HG03280 (cell line): Measurements from ENCODE around the gene ANKLE2.
"Not testable (repeated sequence)": the region's sequence is repeated elsewhere in the genome, so short reads cannot be mapped to it uniquely, and the experiment has no call there.

ENCODE experiments used
- ATAC-seq: cut with Tn5 transposase; IDR thresholded peaks from one replicate; pipeline ENCODE4 v1.9.1; 2021; ENCODE audit warnings: mild to moderate bottlenecking, moderate library complexity; ENCODE audit not compliant: unreplicated experiment

ANKLE2 gene

DNA sequence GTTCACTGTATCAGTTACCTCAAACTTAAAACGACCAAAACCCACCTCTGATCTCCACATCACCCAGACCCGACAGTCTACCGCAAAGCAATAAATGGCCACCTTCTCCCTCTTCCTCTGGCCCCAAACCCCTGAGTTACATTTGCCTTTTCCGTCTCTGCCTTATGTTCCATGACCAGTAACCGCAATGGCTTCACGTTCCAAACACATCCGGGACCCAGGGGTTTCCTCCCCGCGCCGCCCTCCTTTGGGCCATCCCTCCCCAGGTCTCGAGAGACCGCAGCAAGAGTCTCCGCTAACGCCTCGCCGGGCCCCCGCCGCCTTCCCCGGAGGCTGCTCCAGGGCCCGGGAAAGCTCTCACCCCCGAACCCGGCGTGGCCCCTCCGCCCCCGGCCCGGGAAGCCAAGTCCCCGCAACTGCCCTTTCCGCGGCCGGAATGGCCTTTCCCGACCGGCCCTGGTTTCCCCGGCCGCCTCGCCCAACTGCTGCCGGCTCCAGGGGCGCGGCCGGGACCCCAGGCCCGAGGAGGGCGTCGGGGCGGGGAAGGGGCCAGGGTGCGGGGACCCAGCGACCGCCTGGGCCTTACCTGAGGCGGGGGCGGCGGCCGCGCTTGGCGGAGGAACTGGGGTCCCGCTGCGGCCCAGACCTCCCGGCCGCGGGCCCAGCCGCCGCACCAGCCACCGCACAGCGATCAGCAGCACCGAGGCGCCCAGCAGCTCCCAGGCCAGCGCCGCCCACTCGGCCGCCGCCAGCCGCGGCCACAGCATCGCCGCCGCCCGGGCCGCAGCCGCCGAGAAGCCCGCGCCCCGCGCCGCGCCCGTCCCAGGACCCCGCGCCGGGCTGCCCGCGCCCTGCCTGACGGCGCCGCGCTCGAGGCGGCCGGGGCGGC, at the start of gene ANKLE2:
TSS of gene ANKLE2 (minus strand) at position 801 of the 889 bp plus-strand sequence. CDS start at position 767, 34 bp downstream.
- ATAC-seq: peak; percentile 41

DNA sequence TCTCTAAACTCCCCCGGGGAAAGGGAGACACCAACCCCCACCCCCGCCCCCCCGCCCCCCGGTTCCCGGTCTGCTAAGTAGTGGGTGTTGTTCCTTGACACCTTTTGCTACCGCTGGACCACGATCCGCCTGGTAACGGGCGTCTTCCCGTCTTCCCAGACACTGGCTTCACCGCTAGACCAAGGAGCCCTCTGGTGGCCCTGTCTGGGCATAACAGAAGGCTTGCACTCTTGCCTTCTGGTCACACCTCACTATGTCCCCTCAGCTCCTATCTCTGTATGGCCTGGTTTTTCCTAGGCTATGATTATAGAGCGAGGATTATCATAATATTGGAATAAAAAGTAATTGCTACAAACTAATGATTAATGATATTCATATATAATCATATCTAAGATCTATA, 47.8 kb upstream of the ANKLE2 start:
- not testable (repeated sequence) for ATAC-seq

DNA sequence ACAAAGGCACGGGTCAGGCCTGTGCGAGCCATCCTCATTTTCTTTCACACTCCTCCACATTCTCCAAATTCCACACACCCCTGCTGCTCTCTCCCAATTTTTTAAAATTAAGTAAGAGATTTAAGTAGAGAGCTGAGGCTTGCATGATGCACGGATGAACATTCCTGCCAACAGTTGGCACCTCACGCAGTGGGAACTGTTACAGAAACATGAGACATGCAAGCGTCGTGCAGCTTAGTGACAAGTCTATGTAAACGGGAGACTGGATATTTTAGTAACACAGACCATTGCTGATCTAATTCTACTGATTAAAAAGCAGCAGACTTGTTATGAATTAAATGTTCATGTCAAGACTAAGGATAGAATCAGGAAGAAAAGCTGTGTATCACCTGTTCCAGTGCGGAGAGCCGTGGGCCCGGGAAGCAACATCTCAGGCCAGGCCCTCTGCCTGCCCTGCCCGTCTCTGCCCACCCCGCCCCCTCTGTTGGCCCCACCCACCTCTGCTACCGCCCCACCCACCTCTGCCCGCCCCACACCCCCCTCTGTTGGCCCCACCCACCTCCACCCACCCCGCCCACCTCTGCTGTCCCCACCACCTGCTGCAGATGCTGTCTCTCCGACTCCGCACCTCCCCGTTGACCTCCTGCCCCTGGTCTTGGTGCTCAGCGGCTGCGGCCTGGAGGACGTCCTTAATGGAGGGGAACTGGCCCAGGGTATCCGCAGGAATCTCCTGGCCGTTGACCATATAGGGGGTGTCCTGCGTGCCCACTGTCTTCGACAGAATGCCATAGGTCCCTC, 45.9 kb upstream of the ANKLE2 start:
- ATAC-seq: no peak

DNA sequence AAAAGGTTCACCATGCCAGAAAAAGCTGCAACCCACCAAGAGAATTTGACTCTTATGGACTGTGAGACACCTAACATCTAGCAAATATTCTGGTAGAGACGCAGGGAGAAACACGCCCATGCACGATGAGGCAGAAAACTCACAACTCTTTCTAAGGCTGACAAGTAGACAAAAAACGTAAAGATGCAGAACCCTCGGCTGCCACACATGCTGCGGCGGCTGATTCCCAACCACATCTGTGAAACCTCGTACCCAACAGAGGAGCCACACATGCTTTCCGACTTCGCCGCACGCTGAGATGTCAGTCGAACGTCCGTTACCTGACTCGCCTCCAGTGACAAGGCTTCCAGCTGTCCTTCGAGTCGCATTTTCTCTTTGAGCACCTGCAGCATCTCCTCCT, 45.2 kb upstream of the ANKLE2 start:
- ATAC-seq: no peak

DNA sequence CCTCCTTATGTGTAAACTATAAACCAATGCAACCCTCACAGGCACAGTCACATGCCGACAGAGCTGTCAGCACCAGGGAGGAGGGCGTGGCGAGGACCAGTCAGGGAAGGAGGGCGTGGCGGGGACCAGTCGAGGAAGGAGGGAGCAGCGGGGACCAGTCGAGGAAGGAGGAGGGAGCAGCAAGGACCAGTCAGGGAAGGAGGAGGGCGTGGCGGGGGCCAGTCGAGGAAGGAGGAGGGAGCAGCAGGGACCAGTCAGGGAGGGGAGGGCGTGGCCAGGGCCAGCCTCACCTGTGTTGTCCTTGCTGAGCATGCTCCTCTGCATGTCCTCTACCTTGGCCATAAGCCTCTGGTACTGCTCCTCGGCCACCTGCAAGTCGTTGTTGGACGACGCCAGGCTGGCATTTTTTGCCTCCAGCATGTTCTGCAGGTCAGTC, 42.8 kb upstream of the ANKLE2 start:
- no peak for ATAC-seq

DNA sequence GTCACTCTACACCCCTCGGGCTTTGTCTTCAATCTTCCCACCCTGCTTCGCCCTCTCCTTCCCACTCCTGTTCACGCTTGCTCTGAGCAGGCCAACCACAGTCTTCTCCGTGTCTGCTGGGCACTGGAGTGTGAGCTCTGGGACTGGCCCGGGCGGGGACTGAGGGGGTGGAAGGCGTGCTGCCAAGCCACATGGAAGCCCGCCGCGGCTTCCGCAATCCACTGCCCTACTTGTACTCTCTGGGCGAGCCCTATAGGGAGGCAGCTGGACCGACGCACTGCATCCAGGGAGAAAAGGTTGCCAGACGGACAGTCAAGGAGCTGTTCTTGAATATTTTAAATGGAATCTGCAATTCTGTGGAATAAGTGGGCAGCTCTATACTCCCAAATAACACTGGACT, 42.3 kb upstream of the ANKLE2 start:
- no peak for ATAC-seq

DNA sequence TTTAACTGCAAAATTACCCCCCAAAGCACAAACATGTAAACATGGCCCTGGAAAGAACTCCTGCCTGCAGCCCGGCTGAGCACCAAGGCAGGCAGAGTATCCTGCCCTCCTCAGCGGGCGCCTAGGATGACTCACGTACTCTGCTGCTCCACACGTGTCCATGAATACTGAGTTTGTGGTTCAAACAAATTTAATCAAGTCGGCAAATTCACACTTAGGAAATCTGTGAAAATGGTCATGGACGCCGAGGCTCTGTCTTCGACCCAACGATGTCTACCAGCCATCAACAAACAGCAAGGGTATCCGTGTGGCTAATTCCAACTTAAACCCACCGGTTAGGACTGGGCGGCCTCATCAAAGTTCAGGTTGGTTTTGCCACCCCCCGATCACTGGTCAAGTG, 41.5 kb upstream of the ANKLE2 start:
- no peak for ATAC-seq

DNA sequence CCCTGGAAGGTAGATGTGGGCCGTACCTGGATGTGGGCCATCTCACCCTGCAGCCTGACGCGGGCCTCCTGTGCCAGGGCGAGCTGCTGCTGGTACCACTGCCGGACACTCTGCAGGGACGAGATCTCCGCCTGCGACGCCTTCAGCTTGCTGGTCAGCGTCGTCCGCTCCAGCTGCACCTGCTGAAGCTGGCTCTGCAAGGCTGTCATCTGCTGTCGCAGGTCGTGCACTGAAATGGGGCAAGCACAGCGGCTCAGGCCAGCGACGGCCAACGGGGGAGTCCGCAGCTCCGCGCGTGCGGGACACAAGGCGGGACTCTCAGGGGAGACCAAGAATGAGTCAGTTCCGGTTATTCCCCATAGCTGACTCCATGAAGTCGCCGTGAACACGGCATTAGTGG, 40.1 kb upstream of the ANKLE2 start:
- no peak for ATAC-seq

DNA sequence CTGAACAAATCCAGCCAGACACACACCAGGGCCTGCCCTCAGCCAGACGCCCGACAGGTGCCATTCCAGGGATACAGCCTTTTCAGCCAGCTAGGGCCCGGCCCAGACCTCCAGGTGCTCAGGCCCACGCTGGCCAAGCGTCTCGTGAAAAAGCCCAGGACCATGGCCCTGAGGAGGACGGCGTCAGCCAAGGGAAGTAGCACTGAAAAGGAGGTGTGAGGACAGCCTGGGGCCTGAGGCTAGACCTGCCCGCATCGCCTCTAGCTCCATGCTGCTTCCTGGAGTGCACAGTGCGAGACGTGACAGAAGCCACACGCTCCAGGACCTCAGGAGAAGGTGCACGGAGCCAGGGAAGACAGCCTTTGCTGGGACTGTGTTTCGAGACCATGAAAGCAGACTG, 37.2 kb upstream of the ANKLE2 start:
- no peak for ATAC-seq

DNA sequence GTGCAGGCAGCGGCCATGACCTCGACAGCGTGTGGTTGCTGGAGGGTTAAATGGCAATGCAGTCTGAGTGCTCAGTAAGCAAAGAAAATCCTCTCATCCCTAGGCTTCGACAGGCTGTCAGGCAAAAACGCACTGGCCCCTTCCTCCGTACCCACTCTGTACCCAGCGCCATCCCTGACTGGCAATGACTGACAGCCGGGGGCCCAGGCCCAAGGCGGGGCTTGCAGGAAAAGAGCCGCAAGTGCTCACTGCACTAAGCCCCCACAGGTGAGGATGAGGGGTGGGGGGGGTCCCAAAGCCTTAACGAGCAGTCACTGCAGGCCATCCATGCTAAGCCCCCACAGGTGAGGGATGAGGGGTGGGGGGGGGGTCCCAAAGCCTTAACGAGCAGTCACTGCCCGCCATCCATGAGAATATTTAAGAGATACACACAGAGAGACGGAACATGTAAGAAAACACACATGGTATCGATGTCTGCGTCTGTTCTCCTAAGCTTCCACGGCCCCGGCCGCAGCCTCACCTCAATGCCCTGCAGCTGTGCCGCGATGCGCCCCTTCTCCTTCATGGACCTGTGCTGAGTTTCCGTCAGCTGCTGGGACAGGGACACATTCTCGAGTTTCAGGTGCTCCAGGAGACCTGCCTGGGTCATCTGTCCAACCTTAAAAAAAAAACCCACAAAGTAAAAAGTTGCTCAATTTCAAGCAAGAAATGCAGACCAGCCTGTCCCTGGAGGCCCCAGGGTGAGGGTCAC, 36.4 kb upstream of the ANKLE2 start:
- ATAC-seq: no peak

DNA sequence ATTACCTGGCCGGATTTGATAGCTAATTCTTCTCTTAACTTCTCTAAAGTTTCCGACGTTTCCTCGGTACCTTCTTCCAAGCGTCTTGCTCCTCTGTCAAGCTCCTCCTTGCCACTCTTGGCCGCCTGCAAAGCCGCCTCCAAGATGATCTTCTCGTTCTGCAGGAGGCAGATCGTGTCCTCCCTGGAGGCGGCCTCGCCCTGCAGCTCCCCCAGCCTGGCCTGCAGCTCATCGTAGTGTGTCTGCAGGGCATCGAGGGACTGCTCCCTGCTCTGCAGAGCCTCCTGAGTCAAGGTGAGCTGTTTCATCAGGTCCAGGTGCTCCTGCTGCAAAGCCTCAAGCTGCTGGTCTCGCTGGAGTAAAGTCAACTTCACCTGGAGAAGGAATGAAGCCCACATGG, 34.2 kb upstream of the ANKLE2 start:
- ATAC-seq: no peak

DNA sequence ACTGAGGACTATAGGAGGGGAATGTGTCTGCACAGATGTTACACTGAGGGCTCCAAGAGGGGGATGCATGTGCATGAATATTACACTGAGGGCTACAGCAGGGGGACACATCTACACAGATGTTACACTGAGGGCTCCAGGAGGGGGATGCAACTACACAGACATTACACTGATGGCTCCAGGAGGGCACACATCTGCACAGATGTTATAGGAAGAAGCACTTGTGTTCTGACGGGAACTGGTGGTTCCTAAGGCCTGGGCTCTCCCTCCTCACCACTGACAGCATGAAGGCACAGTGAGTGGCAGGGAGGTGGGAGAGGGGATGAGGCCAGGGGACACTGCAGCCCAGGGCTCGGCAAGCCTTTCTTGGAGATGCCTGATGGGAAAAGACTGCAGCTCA, 30.3 kb upstream of the ANKLE2 start:
- not testable (repeated sequence) for ATAC-seq

DNA sequence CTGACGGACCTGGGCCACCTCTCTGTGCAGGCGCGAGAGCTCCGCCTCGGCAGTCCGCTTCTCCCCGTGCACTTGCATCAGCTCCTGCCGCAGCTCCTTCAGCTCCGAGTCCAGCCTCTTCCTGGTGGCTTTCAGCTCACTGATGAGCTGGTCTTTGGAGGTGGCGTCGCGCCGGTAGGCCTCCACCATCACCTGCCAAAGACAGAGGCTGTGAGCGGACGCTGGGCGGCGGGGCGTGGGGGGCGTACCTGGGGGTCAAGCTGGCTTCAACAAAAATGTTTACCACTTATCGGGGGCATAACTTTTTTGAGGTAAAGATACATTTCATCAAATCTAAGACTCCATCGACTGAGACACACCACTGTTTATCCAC, 27.5 kb upstream of the ANKLE2 start:
- ATAC-seq: no peak

DNA sequence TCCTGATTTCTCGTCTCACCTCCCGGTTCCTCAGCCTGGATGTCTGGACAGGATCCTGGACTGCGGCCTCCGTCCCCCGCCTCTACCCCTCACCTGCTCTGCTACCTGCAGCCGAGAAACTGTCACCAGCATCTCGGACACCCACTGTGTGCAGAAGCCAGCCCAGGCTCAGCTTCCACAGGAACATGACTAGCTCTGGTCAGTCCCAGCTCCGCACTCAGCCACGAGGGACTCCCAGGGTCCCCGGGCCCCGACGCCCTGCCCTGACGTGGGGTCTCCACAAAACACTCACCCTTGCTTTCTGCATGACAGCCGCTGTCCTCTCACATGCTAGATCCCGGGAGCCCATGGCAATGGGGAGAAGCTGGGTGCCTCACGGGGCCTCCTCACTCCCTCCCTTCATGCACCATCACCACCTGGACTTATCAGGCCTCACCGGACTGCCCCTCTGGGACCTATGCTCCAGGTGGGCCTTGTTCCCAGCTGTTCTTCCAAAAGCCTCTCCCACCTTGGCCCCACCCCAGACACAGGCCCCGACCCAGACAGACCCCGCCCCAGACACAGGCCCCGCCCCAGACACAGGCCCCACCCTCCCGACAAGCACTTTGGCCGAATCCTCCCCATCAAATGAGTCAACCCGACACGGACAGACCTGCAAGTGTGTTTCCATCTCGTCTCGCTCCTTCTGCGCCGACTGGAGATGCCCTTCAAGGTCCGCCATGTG, 26.9 kb upstream of the ANKLE2 start:
- ATAC-seq: no peak

DNA sequence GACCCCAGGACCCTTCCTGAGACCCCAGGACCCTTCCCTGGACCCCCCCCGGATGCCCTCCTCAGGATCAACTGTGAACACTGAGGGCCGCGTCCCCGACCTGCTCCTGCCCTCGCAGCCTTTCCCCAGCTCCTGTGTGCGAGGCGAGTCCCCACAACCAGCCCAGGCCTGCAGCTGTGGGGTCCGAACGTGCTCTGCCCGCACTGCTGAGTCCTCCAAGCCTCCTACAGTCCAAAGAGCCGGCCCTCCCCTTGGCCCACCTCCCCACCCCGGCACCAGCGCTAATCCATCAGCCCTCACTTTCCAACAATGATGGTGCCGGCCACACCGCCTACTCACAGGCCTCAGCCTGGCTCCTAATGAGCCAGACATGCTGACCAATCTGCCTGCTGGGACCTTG, 26.2 kb upstream of the ANKLE2 start:
- no peak for ATAC-seq

DNA sequence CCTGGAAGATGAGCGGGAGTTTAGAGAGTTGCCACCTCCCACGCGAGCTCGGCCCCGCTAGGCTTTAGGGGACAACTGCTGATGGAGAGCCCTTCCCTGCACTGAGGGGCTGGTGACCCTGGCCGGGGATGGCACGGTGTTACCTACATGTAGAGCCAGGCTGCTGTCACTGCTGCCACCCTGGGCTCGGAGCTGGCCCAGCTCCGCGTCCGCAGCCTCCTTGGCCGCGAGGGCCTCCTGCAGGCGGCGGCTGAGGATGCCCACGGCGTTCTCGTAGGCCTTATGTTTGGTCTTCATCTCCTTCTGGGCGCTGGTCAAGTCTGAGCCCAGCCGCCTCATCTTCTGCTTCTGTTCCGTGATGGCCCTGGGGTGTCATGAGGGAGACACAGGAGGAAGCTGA, 24.6 kb upstream of the ANKLE2 start:
- ATAC-seq: no peak

DNA sequence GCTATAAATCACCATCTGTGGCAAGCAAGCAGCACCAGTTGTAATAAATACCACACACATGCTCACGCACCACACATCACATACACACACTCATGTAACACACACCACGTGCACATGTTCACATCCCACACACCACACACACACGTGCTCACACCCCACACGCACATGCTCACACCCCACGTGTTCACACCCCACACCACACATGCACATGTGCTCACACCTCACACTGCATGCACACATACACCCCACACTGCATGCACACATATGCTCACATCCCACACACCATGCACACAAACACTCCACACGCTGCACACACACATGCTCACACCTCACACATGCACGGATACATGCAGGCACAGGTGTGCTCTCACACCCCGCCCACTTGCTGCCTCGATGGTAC, 22.9 kb upstream of the ANKLE2 start:
- ATAC-seq: no peak

DNA sequence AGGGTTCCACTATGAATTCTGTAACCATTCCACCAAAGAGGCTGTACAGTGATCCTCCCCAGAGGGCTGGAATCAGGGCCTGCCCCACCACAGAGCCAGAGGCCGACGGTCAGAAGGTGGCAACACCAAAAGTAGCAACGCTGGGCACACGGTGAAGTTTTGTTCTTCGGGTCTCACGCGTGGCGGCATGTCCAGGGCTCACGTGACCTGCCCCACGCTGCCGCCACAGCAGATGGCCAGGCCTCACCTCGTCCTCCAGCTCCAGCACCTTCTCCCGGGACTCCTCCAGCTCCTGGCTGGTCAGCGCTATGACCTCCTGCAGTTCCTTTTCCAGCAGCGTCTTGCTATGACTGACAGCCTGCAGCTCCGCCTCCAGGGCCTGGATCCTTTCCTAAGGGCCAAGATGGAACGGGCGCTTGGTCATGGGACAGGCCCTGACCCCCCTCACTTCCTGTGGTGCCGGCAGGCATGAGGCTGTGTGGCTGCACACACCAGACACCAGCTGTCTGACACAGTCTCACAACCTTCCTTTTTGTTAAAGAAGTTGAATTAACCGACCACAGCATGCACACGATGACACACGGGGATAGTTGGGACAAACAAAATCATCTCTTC, 22.4 kb upstream of the ANKLE2 start:
- ATAC-seq: no peak

DNA sequence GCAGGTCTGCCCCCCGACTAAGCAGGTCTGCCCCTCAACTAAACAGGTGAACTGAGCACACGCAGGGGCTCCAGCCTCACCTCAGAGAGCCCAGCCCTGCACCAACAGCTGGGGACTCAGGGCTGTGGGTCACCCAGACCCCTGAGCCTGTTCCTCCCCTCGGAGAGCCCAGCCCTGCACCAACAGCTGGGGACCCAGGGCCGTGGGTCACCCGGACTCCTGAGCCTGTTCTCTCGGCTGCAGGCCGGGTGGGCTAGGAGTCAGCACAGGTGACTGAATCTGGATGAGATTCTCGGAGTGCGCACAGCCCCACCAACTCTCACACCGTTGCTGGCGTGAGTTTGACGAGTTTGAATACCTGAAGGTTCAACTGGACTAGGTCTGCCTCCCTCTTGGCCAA, 20.3 kb upstream of the ANKLE2 start:
- ATAC-seq: no peak

DNA sequence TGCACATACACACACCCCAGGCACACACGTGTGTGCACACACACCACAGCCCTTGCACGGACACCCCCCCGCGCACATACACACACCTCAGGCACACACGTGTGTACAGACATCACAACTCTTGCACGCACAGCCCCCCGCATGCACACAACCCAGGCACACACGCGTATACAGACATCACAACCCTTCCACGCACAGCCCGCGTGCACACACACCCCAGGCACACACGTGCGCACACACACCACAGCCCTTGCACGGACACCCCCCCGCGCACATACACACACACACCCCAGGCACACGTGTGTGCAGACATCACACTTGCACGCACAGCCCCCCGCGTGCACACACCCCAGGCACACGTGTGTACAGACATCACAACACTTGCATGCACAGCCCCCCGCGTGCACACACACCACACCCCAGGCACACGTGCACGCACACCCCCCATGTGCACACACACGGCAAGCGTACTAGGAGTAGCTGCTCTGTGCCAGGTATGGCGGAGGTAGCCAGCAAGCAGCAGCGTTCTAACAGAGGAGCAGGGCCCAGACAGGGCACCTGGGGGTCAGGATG, 18.2 kb upstream of the ANKLE2 start:
- ATAC-seq: no peak
